ENCODE results near the gene PLPP2. TPM values are rescaled to one million over a fixed set of nuclear protein-coding genes. Genes with fewer than 3 reads are reported as not detected.
A peak's percentile ranks its signal among the peaks of the same experiment; 100 is the strongest.

The PLPP2 gene
- total RNA-seq, 1 donor from 2014 or later = 5.7 TPM

- intact Hi-C loops (cut with DNase I) = no loop called here
- peak overlapping the region; percentile 36 for H3K4me3 ChIP-seq
- TF ChIP-seq CTCF (IDR thresholded peaks at IDR 0.05) = no peak
- H3K4me1 ChIP-seq = peaks cover 18% of the 10 kb centered on the region
- H3K27me3 ChIP-seq = peaks cover 43% of the 10 kb centered on the region
- DNase-seq (peak; percentile 72), ATAC-seq (peak; percentile 68)
- H3K27ac ChIP-seq = peak overlapping the region; percentile 6
- no peaks in the 10 kb centered on the region for H3K9me3 ChIP-seq
- no peaks in the 10 kb centered on the region for H3K36me3 ChIP-seq
These were observed 1.4 kb downstream of the PLPP2 start for GRCh38 chr19:289651-290371.

DNA sequence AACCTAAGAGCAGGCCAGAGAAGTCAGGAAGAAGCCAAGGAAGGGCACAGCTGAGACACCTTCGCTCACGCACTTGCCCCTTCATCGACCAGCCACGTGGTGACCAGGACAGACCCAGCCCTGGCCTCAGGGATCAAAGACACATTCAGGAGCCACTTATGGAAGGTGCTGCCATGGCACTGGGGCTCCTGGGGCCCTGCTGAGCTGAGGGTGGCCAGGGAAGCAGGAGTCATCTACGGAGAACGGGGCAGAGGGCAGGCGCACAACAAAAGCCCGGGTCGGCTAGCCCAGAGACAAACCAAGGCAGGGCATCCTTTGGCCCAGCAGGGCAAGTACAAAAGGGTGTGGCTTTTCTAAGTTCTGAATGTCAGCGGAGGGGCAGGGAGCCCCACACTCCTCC is 2.3 kb downstream of the PLPP2 start:
- H3K4me1 ChIP-seq = peaks cover 10% of the 10 kb centered on the region
- H3K27ac ChIP-seq = no peak overlapping the region
- ATAC-seq (no peak), DNase-seq (peak; percentile 54)
- intact Hi-C loops (cut with DNase I) = no loop called here
- peaks cover 34% of the 10 kb centered on the region for H3K27me3 ChIP-seq
- no peak overlapping the region for H3K4me3 ChIP-seq
- no peaks in the 10 kb centered on the region for H3K36me3 ChIP-seq
- TF ChIP-seq CTCF (IDR thresholded peaks at IDR 0.05) = no peak
- no peaks in the 10 kb centered on the region for H3K9me3 ChIP-seq

DNA sequence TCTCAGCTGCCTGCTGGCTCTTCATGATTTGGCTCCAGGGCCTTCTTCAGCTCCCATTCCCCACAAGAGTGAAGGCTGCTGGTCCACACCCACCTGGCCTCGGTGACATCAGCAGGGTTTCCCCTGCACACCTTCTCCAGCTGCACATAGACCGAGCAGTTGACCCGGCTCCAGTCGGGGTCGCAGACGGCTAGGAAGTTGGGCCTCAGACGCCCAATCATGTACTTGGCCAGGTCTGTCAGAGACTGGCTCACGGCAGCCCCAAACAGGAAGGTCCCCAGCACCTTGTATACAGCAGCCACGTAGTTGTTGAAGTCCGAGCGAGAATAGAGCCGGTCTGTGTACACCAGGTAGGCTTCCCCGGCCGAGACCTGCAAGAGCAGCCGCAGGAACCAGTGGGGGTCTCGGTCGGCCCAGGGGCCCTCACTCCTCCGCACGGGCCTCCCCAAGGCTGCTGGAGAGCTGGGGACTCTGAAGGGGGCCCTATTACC is 3.8 kb downstream of the PLPP2 start:
- H3K9me3 ChIP-seq = no peaks in the 10 kb centered on the region
- ATAC-seq (no peak), DNase-seq (peak; percentile 52)
- TF ChIP-seq CTCF (IDR thresholded peaks at IDR 0.05) = no peak
- no peak overlapping the region for H3K4me3 ChIP-seq
- H3K4me1 ChIP-seq = peaks cover 10% of the 10 kb centered on the region
- H3K27me3 ChIP-seq = peaks cover 19% of the 10 kb centered on the region
- H3K27ac ChIP-seq = no peak overlapping the region
- H3K36me3 ChIP-seq = no peaks in the 10 kb centered on the region
- intact Hi-C loops (cut with DNase I) = no loop called here

DNA sequence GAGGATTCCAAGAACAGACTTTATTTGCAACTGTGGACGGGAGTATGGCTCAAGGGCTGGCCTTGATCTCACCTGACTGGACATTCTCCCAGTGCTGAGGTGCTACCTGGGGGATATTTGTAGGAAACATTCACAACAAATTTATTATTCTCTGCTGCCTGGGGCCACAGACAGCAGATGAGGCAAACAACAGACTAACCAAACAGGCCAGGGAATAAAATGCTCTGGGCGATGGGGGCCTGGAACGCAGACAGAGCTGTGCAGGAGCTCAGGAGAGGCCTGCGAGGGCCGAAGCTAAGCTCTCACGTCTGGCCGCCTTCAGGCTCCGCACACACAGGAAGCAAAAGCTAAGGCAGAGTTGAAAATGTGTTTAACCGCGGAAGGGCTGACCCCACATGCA is 7.8 kb downstream of the PLPP2 start:
- DNase-seq = no peak
- Histone ChIP-seq H3K4me3 (no peak overlapping the region), H3K9me3 (no peaks in the 10 kb centered on the region), H3K27me3 (no peaks in the 10 kb centered on the region), H3K36me3 (no peaks in the 10 kb centered on the region), H3K4me1 (no peaks in the 10 kb centered on the region), H3K27ac (no peak overlapping the region)
- TF ChIP-seq CTCF (IDR thresholded peaks at IDR 0.05) = no peak
- intact Hi-C loops (cut with DNase I) = no loop called here
- ATAC-seq = no peak

DNA sequence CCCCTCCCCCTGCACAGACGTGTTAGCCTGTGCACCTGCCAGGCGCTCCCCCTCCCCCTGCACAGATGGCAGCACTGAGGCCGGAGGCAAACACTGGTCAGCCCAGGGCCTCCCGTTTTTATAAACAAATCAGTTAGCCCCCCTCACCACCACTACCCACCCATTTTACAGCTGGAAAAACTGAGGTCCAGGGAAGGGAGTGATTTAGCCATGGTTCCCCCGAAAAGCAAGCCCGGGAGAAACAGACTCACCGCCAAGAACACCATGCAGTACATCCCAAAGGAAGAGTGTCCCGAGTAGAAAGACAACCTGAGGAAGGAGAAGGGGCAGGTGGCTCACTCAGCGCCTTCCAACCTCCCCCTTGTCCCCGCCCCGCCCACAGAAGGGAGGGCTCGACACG is 8.7 kb downstream of the PLPP2 start:
- Histone ChIP-seq H3K27ac (no peak overlapping the region), H3K36me3 (no peaks in the 10 kb centered on the region), H3K4me1 (no peaks in the 10 kb centered on the region), H3K9me3 (no peaks in the 10 kb centered on the region), H3K4me3 (no peak overlapping the region), H3K27me3 (peaks cover 7% of the 10 kb centered on the region)
- no peak for DNase-seq
- no peak for ATAC-seq
- TF ChIP-seq CTCF (IDR thresholded peaks at IDR 0.05) = no peak
- intact Hi-C loops (cut with DNase I) = no loop called here

Data from upper lobe of right lung (tissue), 1 donor.